Measurements from ENCODE around the gene MAMLD1. TPM values are rescaled to one million over a fixed set of nuclear protein-coding genes. Genes with fewer than 3 reads are reported as not detected.

MAMLD1 gene
- total RNA-seq, 1 donor from 2014 or later: 4.4 TPM

- no peak overlapping the region for H3K27ac Mint-ChIP-seq
- H3K36me3 Mint-ChIP-seq (ENCODE audit: insufficient read depth): peaks cover 3% of the 10 kb centered on the region
- no peaks in the 10 kb centered on the region for H3K4me1 Mint-ChIP-seq (ENCODE audit: low read depth)
- peak; percentile 57 for TF ChIP-seq CTCF (IDR thresholded peaks at IDR 0.05; ENCODE audit: unreplicated experiment)
- DNase-seq (ENCODE audit: low spot score, unreplicated experiment): no peak
- H3K27me3 Mint-ChIP-seq: no peaks in the 10 kb centered on the region
- peaks cover 19% of the 10 kb centered on the region for H3K9me3 Mint-ChIP-seq (ENCODE audit: low read depth)
- no peak overlapping the region for H3K4me3 Mint-ChIP-seq (ENCODE audit: low read depth)
These were observed 122.9 kb downstream of the MAMLD1 start for GRCh38 chrX:150486011-150486410.

GRCh38 chrX:150487369-150488094, 124.4 kb downstream of the MAMLD1 start:
- no peak for TF ChIP-seq CTCF (IDR thresholded peaks at IDR 0.05; ENCODE audit: unreplicated experiment)
- Mint-ChIP-seq H3K9me3 (ENCODE audit: low read depth) (peaks cover 18% of the 10 kb centered on the region), H3K27ac (no peak overlapping the region), H3K27me3 (no peaks in the 10 kb centered on the region), H3K36me3 (ENCODE audit: insufficient read depth) (peaks cover 3% of the 10 kb centered on the region), H3K4me3 (ENCODE audit: low read depth) (no peak overlapping the region), H3K4me1 (ENCODE audit: low read depth) (no peaks in the 10 kb centered on the region)
- no peak for DNase-seq (ENCODE audit: low spot score, unreplicated experiment)

- Mint-ChIP-seq H3K27me3 (no peaks in the 10 kb centered on the region), H3K4me3 (ENCODE audit: low read depth) (no peak overlapping the region), H3K9me3 (ENCODE audit: low read depth) (peaks cover 17% of the 10 kb centered on the region), H3K36me3 (ENCODE audit: insufficient read depth) (peaks cover 3% of the 10 kb centered on the region), H3K27ac (no peak overlapping the region), H3K4me1 (ENCODE audit: low read depth) (no peaks in the 10 kb centered on the region)
- DNase-seq (ENCODE audit: low spot score, unreplicated experiment): no peak
- TF ChIP-seq CTCF (IDR thresholded peaks at IDR 0.05; ENCODE audit: unreplicated experiment): no peak
These were observed 126.4 kb downstream of the MAMLD1 start for GRCh38 chrX:150489359-150490015.

- Mint-ChIP-seq H3K36me3 (ENCODE audit: insufficient read depth) (no peaks in the 10 kb centered on the region), H3K27ac (no peak overlapping the region), H3K4me1 (ENCODE audit: low read depth) (no peaks in the 10 kb centered on the region), H3K4me3 (ENCODE audit: low read depth) (no peak overlapping the region), H3K9me3 (ENCODE audit: low read depth) (peaks cover 11% of the 10 kb centered on the region), H3K27me3 (no peaks in the 10 kb centered on the region)
- no peak for TF ChIP-seq CTCF (IDR thresholded peaks at IDR 0.05; ENCODE audit: unreplicated experiment)
- no peak for DNase-seq (ENCODE audit: low spot score, unreplicated experiment)
These were observed 132.4 kb downstream of the MAMLD1 start for GRCh38 chrX:150495496-150495895.

GRCh38 chrX:150499240-150499639, 136.1 kb downstream of the MAMLD1 start:
- Mint-ChIP-seq H3K27ac (no peak overlapping the region), H3K27me3 (no peaks in the 10 kb centered on the region), H3K36me3 (ENCODE audit: insufficient read depth) (no peaks in the 10 kb centered on the region), H3K4me3 (ENCODE audit: low read depth) (no peak overlapping the region), H3K4me1 (ENCODE audit: low read depth) (no peaks in the 10 kb centered on the region), H3K9me3 (ENCODE audit: low read depth) (peaks cover 6% of the 10 kb centered on the region)
- TF ChIP-seq CTCF (IDR thresholded peaks at IDR 0.05; ENCODE audit: unreplicated experiment): no peak
- no peak for DNase-seq (ENCODE audit: low spot score, unreplicated experiment)

Data from progenitor cell of endocrine pancreas (in vitro differentiated cells).